Ovary (tissue), 3 donors: ENCODE data around the gene ADAMTS7.
"Not testable (repeated sequence)": the region's sequence is repeated elsewhere in the genome, so short reads cannot be mapped to it uniquely, and the experiment has no call there.

ENCODE experiments used
- EP300 ChIP-seq: sonication (generic); formaldehyde crosslinking; IDR thresholded peaks from one replicate; pipeline ENCODE4 v1.6.1; 2017; ENCODE audit warnings: antibody characterized with exemption
- TF ChIP-seq, protein P1 (sequence below), 3 donors: fragments of 450-650 bp in 2 of 3; fragments of 200-600 bp in 1 of 3; IDR thresholded peaks; one replicate each; pipeline versions ENCODE4 v1.5.1 to v1.8.0; 2016 to 2022; ENCODE audit warnings: antibody characterized with exemption in 3 of 3, mild to moderate bottlenecking in 1 of 3
- donor health status: DM: no; HTN: no; CAD: no.

DNA sequence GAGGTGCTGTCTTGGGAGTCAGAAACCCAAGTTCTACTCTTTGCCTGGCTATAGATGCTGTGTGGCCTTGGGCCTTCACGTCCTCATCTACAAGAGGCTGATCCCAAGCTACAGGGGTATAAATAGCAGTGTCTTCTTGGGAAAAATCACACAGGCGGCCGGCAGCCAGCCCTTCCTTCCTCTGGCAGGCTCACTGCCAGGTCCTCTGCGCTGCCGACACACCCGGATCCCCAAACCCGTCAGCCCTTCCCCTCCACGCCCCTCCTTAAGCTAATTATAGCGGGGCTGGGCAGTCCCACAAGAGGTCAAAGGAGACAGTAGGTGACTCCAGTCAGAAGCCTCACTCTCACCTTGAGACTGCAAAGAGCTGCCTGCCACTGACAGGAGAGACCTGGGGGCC, 31.3 kb downstream of the ADAMTS7 start:
- TF ChIP-seq, protein P1, sequence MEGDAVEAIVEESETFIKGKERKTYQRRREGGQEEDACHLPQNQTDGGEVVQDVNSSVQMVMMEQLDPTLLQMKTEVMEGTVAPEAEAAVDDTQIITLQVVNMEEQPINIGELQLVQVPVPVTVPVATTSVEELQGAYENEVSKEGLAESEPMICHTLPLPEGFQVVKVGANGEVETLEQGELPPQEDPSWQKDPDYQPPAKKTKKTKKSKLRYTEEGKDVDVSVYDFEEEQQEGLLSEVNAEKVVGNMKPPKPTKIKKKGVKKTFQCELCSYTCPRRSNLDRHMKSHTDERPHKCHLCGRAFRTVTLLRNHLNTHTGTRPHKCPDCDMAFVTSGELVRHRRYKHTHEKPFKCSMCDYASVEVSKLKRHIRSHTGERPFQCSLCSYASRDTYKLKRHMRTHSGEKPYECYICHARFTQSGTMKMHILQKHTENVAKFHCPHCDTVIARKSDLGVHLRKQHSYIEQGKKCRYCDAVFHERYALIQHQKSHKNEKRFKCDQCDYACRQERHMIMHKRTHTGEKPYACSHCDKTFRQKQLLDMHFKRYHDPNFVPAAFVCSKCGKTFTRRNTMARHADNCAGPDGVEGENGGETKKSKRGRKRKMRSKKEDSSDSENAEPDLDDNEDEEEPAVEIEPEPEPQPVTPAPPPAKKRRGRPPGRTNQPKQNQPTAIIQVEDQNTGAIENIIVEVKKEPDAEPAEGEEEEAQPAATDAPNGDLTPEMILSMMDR (IDR thresholded peaks at IDR 0.05), result not testable (repeated sequence)
- not testable (repeated sequence) for TF ChIP-seq EP300
